NCI-H82 (cell line): ENCODE results near the gene MYL1.

Source experiments
- DNase-seq: peaks from one replicate; lab custom pipeline; 2025; lab: John Stamatoyannopoulos, UW

The MYL1 gene

DNA sequence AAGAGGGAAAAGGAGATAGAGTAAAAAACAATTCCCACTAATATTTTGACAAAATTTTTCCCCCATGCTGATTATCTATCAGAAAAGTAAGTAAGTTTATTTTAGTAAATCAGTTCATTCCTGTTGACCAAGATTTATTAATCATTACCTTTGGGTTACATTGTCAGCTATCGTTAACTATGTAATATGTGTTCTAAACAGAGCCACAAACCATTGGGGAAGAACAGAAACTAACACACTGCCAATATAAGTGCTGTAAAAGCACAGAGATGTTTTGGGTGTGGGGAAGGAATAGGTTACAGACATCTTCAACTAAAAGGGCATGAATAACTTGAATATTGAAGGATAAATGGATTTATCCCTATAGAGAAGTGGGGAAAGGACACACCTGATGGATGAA, 47.3 kb downstream of the MYL1 start:
- no peak for DNase-seq

GRCh38 chr2:210264282-210264681, 50.7 kb downstream of the MYL1 start:
- DNase-seq: no peak

DNA sequence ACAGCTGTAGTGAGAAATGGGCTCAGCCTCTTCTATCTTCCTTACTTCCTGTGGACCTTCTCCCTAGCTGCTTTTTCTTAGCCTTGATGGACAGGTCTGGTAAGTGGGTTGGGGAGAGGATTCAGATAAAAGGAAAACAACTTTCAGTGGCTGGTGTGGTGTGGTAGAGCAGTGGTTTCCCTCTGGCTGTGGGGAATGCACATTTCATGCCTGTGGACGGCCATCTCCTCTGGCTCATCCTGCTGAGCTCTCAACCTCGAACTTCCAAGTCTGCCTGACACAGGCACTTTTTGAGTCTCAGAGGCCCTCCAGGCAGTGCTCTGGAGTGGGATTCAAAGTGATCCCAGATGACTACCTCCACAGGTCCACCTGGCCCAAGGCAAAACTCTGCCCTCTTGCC, 51.1 kb downstream of the MYL1 start:
- DNase-seq: no peak

DNA sequence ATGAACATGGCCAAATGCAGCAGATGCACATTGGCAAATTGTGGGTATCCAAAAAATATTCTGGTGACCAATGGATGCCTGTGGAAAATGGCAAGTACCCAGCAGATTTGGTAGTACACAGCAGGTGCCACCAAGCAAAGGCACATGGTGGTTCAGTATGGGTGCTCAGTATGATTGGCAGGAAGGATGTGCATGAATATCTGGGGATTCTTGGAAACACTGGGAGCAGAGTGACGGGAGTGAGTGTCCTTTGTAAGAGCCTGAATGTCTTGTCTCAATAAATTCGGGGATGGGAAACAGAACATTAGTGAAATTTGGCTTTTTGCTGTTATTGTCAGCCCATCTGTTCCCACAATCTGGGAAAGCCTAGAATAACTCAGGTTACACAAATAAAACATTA, 52.9 kb downstream of the MYL1 start:
- DNase-seq: no peak

- DNase-seq: no peak
Observed at GRCh38 chr2:210259687-210260086, 55.3 kb downstream of the MYL1 start.

DNA sequence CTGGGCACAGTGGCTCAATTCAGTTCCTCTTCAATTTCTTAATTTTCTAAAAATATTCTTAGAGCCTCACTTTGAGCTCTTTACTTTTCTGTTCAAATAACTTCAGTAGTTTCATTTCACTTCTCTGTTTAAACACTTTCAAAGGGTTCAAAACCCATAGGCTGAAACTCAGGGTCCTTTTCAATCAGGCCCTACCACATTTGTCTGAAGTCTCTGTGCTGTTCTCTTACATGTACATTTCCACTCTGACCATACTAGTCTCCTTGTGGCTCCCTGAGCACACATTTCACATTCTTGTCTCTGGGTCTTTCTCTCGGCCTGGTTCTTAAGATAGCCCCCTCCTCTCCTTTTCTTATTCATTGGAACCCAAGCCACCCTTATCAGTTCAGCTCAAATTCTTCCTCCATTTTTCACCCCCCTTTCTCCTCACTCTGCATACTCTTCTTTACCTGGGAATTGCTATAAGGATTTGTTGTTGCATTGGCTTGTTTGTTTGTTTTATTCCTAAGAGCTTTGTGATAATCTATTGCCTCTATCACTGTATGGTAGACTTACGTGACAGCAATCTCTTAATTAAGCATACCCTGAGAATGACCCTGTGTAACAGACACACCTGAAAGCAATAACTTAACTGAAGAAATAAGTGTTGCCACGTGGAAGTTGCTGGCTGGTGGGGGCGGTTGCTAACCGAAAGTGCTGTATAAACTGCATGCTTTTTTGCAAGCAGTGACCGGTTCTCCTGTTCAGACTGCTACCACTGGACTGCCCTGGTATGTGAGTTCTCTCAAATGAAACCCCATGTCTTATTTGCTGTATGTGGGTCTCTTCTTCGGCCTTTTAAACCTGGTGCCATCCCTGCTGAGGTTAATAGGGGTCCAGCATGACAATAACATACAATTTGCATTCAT, 62.0 kb downstream of the MYL1 start:
- DNase-seq: no peak

GRCh38 chr2:210250622-210251021, 64.4 kb downstream of the MYL1 start:
- no peak for DNase-seq
